HG03175 (cell line): Measurements from ENCODE around the gene NVL.
A peak's percentile ranks its signal among the peaks of the same experiment; 100 is the strongest.
"Not testable (repeated sequence)": the region's sequence is repeated elsewhere in the genome, so short reads cannot be mapped to it uniquely, and the experiment has no call there.

Source experiments
- ATAC-seq: cut with Tn5 transposase; IDR thresholded peaks from one replicate; pipeline ENCODE4 v1.9.1; 2021; ENCODE audit warnings: mild to moderate bottlenecking, moderate library complexity; ENCODE audit not compliant: unreplicated experiment

Gene NVL

GRCh38 chr1:224338150-224338838, 8.3 kb upstream of the NVL start:
- ATAC-seq, result no peak

GRCh38 chr1:224333939-224334786, 4.2 kb upstream of the NVL start:
- ATAC-seq, result no peak

GRCh38 chr1:224333309-224333926, 3.4 kb upstream of the NVL start:
- peak; percentile 52 for ATAC-seq

DNA sequence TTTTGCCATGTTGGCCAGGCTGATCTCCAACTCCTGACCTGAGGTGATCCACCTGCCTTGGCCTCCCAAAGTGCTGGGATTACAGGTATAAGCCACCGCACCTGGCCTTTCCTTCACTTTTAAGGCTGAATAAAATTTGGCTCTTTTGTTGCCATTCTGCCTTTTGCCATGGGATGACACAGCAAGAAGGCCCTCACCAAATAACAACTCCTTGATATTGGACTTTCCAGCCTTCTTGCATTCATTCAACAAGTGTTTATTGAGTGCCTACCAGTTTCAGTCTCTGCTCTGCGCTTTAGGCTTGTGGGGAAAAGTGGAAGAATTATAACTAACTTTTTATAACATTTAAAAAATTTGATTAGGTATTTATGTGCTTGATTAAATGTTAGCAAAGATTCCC, 1.9 kb upstream of the NVL start:
- no peak for ATAC-seq

DNA sequence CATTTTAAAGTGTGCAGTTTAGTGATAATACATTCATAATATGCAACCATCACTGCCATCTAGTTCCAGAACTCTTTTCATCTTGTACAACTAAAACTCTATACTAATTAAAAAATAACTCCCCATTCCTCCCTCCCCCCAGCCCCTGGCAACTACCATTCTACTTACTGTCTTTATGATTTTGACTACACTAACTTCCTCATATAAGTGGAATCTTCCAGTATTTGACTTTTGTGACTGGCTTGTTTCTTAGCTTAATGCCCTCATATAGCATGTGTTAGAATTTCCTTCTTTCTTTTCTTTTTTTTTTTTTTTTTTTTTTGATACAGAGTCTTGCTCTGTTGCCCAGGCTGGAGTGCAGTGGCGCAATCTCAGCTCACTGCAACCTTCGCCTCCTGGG, 1.4 kb upstream of the NVL start:
- ATAC-seq, result no peak

GRCh38 chr1:224329484-224329841, 509 bp downstream of the NVL start:
- peak; percentile 4 for ATAC-seq

- ATAC-seq, result no peak
Measured at GRCh38 chr1:224328644-224329043, 1.3 kb downstream of the NVL start.

DNA sequence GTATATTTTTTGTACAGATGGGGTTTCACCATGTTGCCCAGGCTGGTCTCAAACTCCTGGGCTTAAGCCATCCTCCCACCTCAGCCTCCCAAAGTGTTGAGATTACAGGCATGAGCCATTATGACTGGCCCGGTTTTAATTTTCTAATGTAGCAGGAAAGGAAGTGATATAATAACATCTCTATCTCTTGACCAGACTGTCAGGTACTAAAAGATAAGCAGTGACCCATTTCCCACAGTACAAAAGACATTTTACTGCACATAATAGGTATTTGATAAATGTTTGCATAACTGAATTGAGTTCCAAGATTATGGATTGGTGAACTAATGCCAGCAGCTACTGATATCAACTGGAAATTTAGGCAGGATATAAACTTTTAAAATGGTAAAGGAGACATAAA, 4.0 kb downstream of the NVL start:
- no peak for ATAC-seq

DNA sequence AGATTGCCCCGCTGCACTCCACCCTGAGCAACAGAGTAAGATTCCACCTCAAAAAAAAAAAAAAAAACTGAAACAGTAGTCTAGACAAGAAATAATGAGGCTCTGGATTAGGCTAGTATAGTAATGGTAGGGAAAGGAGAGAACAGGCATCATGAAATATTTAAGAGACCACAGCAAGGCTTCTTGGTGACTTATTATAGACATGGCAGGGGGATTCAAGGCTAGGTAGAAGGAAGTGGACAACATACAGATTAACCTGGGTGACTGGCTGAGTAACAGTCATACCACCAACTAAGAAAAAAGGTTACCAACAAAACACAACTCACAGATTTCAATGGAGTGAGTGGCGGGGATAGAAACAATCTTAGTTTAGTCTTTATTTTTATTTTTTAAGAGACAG, 8.3 kb downstream of the NVL start:
- ATAC-seq, result no peak

GRCh38 chr1:224317383-224318045, 12.5 kb downstream of the NVL start:
- no peak for ATAC-seq

DNA sequence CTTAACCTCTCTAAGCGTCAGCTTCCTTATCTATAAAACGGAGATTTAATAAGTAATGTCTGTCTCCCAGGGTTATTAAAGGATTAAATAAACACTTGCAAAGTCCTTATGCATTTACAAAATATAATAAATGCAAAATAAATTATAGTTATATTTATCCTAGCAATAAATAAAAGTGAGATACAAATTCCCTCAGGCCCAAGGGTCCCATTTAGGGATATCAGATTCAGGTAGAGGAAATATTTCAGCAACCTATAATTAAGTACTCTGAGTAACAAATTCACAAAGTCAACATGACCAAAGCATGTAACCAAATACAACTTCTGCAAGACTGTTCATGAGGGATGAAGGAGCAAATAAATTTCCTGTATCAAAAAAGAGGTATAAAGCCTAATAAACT, 17.9 kb downstream of the NVL start:
- ATAC-seq, result no peak

DNA sequence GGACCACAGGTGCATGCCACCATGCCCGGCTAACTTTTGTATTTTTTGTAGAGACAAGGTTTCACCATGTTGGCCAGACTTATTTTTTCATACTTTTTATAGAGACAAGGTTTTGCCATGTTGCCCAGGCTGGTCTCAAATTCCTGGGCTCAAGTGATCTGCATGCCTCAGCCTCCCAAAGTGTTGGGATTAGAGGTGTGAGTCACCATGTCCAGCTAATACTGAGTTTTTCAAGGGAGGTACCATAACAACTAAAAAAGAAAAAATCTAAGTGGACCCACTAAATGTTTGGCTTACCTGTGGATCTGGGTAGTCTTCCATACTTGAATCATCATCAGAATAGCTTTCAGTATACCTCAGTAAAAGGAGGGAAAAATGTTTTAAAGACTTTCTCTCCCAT, 18.5 kb downstream of the NVL start:
- not testable (repeated sequence) for ATAC-seq

DNA sequence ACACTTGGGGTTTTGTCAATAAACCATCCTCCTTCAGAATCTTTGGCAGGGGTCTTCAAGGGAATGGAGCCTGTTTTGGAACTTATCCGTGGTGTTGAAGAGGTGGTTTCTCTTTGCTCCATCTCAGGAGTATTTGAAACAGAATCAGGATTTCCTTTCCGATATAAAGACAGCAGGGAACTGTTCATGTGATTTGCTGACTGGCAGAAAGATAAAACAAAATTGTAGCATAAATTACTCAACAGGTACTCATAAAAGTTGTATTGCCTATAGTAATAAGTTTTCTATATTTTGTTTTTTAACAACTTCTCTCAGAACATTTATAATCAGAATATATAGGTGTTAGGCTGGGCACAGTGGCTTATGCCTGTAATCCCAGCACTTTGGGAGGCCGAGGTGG, 21.9 kb downstream of the NVL start:
- ATAC-seq, result no peak

DNA sequence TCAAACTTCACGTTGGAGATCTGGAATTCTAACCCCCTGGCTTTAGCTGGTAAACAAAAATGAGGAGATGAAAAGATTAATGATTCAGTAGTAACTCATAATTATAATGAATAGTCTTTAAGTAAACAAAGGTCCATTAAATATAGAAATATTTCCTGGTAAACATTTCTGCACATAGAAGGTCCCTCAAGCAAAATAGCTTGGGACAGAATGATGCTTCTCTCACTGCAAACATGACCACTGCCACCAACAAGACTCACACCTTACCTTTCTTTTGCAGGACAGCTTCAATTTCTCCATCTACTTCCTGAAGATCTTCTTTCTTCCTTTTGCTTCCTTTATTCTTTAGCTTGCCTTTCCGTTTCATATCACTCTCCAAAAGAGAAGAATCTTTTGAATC, 25.2 kb downstream of the NVL start:
- ATAC-seq, result no peak

DNA sequence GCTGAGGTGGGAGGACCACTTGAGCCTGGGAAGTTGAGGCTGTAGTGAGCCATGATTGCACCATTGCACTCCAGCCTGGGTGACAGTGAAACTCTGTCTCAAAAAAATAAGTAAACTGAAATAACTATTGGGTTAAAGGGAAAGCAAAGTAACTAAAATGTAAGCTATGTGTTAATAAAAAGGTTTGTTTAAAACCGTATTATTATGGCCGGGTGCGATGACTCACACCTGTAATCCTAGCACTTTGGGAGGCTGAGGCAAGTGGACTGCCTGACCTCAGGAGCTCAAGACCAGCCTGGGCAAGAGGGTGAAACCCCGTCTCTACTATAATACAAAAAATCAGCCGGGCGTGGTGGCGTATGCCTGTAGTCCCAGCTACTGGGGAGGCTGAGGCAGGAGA, 27.0 kb downstream of the NVL start:
- ATAC-seq, result no peak

DNA sequence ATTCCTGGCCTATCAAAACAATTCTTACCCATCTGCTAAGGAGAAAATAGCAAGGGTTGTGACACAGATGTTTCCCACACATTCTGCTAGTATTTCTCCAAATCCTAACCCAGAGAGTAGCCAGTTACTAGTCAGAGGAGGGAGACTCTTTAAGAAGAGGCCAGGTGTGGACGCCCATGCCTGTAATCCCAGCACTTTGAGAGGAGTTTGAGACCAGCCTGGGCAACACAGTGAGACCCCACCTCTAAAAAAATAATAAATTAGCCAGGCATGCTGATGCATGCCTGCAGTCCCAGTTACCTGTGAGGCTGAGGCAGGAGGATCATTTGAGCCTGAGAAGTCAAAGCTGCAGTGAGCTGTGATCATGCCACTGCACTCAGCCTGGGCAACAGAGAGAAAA, 28.6 kb downstream of the NVL start:
- no peak for ATAC-seq

DNA sequence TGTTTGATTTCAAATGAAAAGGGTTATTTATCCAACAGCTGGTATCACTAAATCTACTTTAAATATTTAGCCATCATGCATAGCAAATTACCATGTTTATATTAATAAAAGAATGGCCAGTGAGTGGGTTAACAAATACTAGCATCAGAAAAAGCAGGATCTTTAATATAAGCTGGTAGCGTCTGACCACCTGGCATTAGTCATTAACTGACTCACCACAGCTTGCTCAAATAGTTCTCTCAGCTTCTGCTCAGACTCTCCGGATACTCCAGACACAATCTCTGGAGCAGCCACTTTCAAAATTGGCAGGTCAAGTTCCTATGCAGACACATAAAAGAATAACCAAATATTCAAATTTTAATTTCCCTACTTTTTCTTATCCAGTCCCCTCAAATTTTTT, 29.6 kb downstream of the NVL start:
- ATAC-seq, result no peak

DNA sequence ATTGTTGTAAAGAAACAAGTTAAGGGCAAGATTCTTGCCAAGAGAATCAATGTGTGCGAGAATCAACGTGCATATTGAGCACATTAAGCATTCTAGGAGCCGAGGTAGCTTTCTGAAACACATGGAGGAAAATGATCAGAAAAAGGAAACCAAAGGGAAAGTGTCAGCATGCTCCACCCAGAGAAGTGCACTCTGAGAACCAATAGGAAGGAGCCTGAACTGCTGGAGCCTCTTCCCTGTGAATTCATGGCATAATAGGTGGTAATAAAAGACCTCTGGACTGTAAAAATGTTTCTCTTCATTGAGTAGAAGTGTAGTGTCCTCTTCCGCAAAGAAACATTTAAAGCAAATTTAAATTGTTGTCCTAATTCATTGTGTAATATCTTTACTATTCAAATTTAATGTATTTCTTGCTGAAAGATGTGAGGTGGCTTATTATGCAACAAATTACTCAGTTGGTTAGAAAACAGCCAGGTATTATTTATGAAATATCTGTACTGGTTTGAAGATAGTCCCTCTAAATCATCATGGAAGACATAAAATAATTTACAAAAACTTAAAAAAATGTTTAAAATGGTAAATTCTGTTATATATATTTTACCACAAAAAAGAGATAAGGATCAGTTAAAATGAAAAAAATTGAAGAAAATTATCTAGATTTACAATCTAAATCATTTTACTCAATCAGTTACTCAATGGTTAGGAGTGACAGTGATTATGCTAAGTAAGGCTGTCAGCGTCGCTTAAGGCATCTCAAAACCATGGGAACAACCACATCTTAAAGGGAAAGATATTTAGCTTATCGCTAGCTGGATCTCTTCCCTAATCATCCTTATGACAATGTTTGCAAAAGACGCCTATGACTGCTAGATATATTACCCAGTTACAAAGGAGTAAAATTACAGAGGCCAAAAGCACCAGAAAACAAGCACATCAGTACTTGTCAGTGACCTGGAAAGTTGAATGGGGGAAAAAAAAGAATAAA, 31.3 kb downstream of the NVL start:
- no peak for ATAC-seq

DNA sequence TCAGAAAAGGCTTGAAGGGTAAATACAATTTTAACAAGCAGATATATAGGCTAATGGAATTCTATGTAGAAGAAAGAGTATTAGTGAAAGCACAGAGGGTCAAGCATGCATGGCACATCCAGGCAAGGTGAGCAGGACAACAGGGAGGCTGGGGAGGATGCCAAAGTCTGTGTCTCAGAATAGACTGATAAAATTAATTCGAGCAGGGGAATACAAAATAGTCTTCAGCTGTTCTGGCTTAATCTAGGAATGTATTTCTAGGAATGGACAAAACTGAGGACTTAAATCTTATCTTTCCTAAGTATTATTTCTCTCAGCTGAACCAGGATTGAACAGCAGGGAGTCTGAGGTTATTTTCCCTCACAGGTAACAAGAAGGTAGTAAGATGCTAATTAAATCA, 35.2 kb downstream of the NVL start:
- no peak for ATAC-seq

- no peak for ATAC-seq
Measured at GRCh38 chr1:224292419-224292818, 37.6 kb downstream of the NVL start.
